Lung (tissue), 12 donors: Measurements from ENCODE around the gene CISD3. TPM values are rescaled to one million over a fixed set of nuclear protein-coding genes. Genes with fewer than 3 reads are reported as not detected.
A peak's percentile ranks its signal among the peaks of the same experiment; 100 is the strongest.

Source experiments
- ATAC-seq: fragments of 200-7000 bp; cut with Tn5 transposase; one replicate; pipeline ENCODE4 v1.9.1; 2020; ENCODE audit warnings: moderate number of reproducible peaks; ENCODE audit not compliant: insufficient read depth, low FRiP score
- DNase-seq, 3 donors: peaks; one replicate each; pipeline ENCODE4 v3.0.0-alpha.2; 2013 to 2017
- H3K27ac ChIP-seq, 2 donors: one replicate each; pipeline ENCODE4 v1.5.1; 2013; ENCODE audit warnings: mild to moderate bottlenecking in 2 of 2, moderate library complexity in 2 of 2, control low read depth in 1 of 2, inconsistent platforms in 1 of 2, low read depth in 1 of 2, low read length in 1 of 2
- H3K27me3 ChIP-seq, 3 donors: one replicate each; pipeline ENCODE4 v1.5.1; 2013; ENCODE audit warnings: low read length in 2 of 3; ENCODE audit not compliant: control insufficient read depth in 3 of 3, insufficient read depth in 3 of 3
- H3K36me3 ChIP-seq, 4 donors: one replicate each; pipeline ENCODE4 v1.5.1; 2013; ENCODE audit warnings: low read length in 4 of 4, mild to moderate bottlenecking in 1 of 4, moderate library complexity in 1 of 4; ENCODE audit not compliant: control insufficient read depth in 4 of 4, insufficient read depth in 4 of 4
- H3K4me1 ChIP-seq, 5 donors: one replicate each; pipeline ENCODE4 v1.5.1; 2013; ENCODE audit warnings: low read length in 5 of 5, mild to moderate bottlenecking in 2 of 5, moderate library complexity in 1 of 5; ENCODE audit not compliant: control insufficient read depth in 5 of 5, insufficient read depth in 5 of 5
- H3K4me3 ChIP-seq: one replicate; pipeline ENCODE4 v1.5.1; 2013; ENCODE audit warnings: mild to moderate bottlenecking, control low read depth, moderate library complexity
- H3K9ac ChIP-seq, 2 donors: one replicate each; pipeline ENCODE4 v1.5.1; 2013; ENCODE audit warnings: low read length in 2 of 2, control low read depth in 1 of 2; ENCODE audit not compliant: insufficient read depth in 1 of 2
- H3K9me3 ChIP-seq, 4 donors: one replicate each; pipeline ENCODE4 v1.5.1; 2013; ENCODE audit warnings: low read length in 3 of 4, mild to moderate bottlenecking in 1 of 4, moderate library complexity in 1 of 4; ENCODE audit not compliant: control insufficient read depth in 4 of 4, insufficient read depth in 3 of 4
- WGBS, 2 donors: extraction: QIAGEN DNeasy Blood & Tissue Kit; methylation state at CpG; one replicate each; pipeline ENCODE4 v1.1.7; 2013; 5-methylcytosine and 5-hydroxymethylcytosine counted together
- polyA plus RNA-seq, 2 donors: library from polyadenylated mRNA; stranded (reverse); fragments of 200-250 nt; gene quantifications; one replicate each; pipeline ENCODE4 v1.2.1, GENCODE V29; 2013
- total RNA-seq, 2 donors: library from RNA; depleted of rRNA in 1 of 2; stranded (reverse); fragments of >200 nt in 1 of 2; gene quantifications; one replicate each; pipeline ENCODE4 v1.2.1, GENCODE V29; 2014 to 2021
- TF ChIP-seq, protein P1 (sequence below): IDR thresholded peaks from 2 replicates; pipeline ENCODE4 v1.5.1; 2012; ENCODE audit warnings: mild to moderate bottlenecking; ENCODE audit errors: control extremely low read depth, extremely low read depth
- donor health status: control.
- donor health status: control.
- donor health status: Bipolar disorder and iron deficiency.
- donor health status: healthy.
- donor health status: DM: yes; HTN: yes; CAD: no.

The CISD3 gene
- total and polyA plus RNA-seq, 4 donors, result 2.4 to 49.7 (median 38.0) TPM

DNA sequence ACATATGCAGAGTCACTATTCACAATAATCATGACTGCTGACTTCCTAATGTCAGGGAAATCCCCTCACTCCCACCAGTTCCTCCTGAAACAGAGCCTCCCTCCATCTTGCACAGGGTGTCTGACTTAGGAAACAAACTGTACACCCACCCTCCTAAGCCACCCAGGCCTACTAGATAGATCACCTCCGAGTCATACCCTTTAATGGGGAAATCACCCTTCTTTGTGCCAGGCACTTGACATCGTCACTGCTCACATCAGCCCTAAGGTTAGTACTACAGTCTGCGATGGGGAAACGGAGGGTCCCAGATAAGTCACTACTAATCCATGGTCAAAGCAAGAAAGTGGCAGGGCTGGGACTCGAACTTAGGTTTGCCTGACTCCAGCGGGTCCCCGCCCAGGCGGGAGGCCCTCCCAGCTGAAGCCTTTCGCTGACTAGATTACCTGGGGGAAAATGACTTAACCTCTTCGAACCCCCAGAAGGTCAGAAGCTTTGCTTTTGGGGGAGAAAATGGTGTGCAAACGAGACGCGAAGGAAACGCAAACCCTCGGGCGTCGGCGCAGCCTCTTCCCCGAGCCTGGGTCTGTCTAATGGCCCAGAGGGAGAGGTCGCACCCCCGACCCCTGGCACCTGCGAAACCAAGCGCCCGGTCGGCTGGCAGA is 28.5 kb upstream of the CISD3 start:
- H3K4me3 ChIP-seq, result peak overlapping the region; percentile 65
- 1% methylated on average over 21 to 25 of the region's 25 CpGs for WGBS, 2 donors
- peak overlapping the region; percentile 54 to 73 for H3K9ac ChIP-seq
- DNase-seq (peak in 1 of 3 donors; percentile 43), ATAC-seq (no peak)
- H3K36me3 ChIP-seq, result no peaks in the 10 kb centered on the region
- H3K9me3 ChIP-seq, result peaks cover 0 to 2% (median 0%) of the 10 kb centered on the region in 4 donors
- H3K27ac ChIP-seq, result peak overlapping the region; percentile 94 to 97
- no peaks in the 10 kb centered on the region for H3K27me3 ChIP-seq
- peaks cover 3 to 41% (median 7%) of the 10 kb centered on the region in 5 donors for H3K4me1 ChIP-seq
- TF ChIP-seq, protein P1, sequence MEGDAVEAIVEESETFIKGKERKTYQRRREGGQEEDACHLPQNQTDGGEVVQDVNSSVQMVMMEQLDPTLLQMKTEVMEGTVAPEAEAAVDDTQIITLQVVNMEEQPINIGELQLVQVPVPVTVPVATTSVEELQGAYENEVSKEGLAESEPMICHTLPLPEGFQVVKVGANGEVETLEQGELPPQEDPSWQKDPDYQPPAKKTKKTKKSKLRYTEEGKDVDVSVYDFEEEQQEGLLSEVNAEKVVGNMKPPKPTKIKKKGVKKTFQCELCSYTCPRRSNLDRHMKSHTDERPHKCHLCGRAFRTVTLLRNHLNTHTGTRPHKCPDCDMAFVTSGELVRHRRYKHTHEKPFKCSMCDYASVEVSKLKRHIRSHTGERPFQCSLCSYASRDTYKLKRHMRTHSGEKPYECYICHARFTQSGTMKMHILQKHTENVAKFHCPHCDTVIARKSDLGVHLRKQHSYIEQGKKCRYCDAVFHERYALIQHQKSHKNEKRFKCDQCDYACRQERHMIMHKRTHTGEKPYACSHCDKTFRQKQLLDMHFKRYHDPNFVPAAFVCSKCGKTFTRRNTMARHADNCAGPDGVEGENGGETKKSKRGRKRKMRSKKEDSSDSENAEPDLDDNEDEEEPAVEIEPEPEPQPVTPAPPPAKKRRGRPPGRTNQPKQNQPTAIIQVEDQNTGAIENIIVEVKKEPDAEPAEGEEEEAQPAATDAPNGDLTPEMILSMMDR, result no peak

DNA sequence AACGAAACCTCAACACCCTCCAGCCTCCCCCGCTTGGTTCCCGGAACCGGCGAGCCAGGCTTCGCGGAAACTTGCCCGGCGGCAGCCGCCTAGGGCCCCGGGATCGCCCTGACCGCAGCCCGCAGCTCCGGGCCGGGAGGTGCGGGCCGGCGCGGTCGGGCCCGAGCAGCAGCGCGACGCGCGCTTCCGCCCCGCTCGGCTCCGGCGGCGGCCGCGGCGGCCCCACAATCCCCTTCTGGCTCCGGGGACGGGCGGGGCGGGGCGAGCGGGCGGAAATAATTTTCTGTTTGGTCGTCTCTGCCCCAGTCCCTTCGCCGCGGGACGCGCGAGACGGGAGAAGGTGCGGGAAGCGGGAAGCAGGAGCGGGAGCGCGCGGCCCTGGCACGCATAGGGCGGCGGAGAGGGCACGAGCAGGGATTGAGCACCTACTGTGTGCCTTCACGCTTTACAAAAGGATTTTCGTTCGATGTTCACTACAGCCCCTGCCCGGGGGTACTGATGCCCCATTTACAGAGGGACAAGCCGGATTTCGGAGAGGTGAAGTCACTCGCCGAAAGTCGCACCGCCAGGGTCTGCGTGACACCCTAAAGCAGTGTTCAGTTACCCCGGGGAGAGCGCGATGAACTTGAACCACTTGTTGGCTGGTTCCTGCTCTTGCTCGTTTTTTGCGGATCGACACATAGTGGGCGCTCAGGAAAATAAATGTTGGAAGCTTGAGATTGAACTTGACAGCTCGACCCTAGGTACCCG is 27.8 kb upstream of the CISD3 start:
- Histone ChIP-seq H3K36me3 (no peaks in the 10 kb centered on the region), H3K9ac (peak overlapping the region; percentile 73 to 78), H3K27ac (peak overlapping the region; percentile 94 to 97), H3K9me3 (peaks cover 0 to 2% (median 0%) of the 10 kb centered on the region in 4 donors), H3K4me1 (peaks cover 3 to 48% (median 7%) of the 10 kb centered on the region in 5 donors), H3K4me3 (peak overlapping the region; percentile 65), H3K27me3 (no peaks in the 10 kb centered on the region)
- peak; percentile 89 to 94 (median 91) for DNase-seq
- peak; percentile 46 for ATAC-seq
- 0% methylated on average over 56 to 81 of the region's 81 CpGs for WGBS, 2 donors
- TF ChIP-seq, protein P1, result no peak

DNA sequence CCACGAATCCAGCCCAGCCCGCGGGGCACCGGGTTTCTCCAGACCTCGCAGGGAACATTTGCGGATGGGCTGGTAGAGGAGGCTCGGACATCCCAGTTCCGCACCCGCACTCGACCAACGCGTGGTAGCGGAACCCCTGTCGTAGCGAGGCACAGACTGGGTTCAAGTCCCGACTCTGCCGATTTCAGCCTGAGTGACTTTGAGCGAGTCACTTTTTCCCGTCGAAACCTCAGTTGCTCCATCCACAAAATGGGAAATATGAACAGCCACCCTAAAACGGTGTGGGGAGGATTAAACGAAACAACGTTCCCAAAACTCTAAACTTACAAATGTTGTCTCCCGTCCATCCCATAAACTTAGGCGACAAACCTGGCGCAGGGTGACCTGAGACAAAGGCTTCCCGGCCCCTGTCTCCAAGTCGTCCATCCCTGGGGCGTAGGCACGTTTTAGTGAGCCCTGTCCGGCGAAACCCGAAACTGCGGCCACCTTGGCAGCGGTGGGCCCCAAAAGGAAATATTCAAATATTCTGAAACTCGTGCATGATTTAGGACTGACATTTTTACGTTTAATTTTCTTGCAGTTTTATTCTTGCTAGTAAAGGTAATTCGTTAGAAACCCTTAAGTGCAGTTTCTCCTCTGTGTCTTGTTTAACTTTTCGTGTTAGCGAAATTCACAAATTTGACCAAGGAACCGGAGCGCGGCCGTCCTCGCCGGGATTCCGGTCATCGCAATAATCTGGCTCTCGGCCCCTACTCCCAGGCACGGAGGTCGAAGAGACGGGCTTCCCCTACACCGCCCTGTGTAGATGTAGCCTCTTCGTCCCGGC is 27.0 kb upstream of the CISD3 start:
- peaks cover 0 to 5% (median 0%) of the 10 kb centered on the region in 4 donors for H3K36me3 ChIP-seq
- DNase-seq (peak in 1 of 3 donors; percentile 35), ATAC-seq (no peak)
- H3K27me3 ChIP-seq, result no peaks in the 10 kb centered on the region
- TF ChIP-seq, protein P1, result no peak
- peak overlapping the region in 1 of 2 donors; percentile 78 for H3K9ac ChIP-seq
- peak overlapping the region; percentile 95 to 97 for H3K27ac ChIP-seq
- WGBS, 2 donors, result 2% methylated on average over 55 of the region's 55 CpGs
- H3K9me3 ChIP-seq, result peaks cover 0 to 2% (median 0%) of the 10 kb centered on the region in 4 donors
- H3K4me1 ChIP-seq, result peaks cover 3 to 52% (median 15%) of the 10 kb centered on the region in 5 donors
- H3K4me3 ChIP-seq, result peak overlapping the region; percentile 70
